ENCODE measurements around the gene LCN1.
"Not testable (repeated sequence)": the region's sequence is repeated elsewhere in the genome, so short reads cannot be mapped to it uniquely, and the experiment has no call there.

Gene LCN1

GRCh38 chr9:135549478-135550343 lies 28.5 kb downstream of the LCN1 start:
- DNase-seq, result not testable (repeated sequence)

- DNase-seq, result no peak
Observed at GRCh38 chr9:135550344-135550918, 29.2 kb downstream of the LCN1 start.

- no peak for DNase-seq
Observed at GRCh38 chr9:135551031-135551430, 29.8 kb downstream of the LCN1 start.

GRCh38 chr9:135551456-135551855 lies 30.2 kb downstream of the LCN1 start:
- no peak for DNase-seq

- no peak for DNase-seq
Observed at GRCh38 chr9:135552021-135552697, 30.9 kb downstream of the LCN1 start.

- DNase-seq, result no peak
Observed at GRCh38 chr9:135552698-135553171, 31.5 kb downstream of the LCN1 start.

- DNase-seq, result no peak
Observed at GRCh38 chr9:135554718-135555117, 33.5 kb downstream of the LCN1 start.

- DNase-seq, result no peak
Observed at GRCh38 chr9:135555203-135555602, 34.0 kb downstream of the LCN1 start.

- no peak for DNase-seq
Observed at GRCh38 chr9:135555910-135556309, 34.7 kb downstream of the LCN1 start.

- DNase-seq, result no peak
Observed at GRCh38 chr9:135559606-135560005, 38.4 kb downstream of the LCN1 start.

- no peak for DNase-seq
Observed at GRCh38 chr9:135561391-135562234, 40.4 kb downstream of the LCN1 start, which contains the start of gene PAEP. Gene PAEP (plus strand): TSS chr9:135561756.

- no peak for DNase-seq
Observed at GRCh38 chr9:135562235-135562745, 41.0 kb downstream of the LCN1 start.

- no peak for DNase-seq
Observed at GRCh38 chr9:135563039-135563476, 41.8 kb downstream of the LCN1 start.

GRCh38 chr9:135563858-135564257 lies 42.6 kb downstream of the LCN1 start:
- DNase-seq, result no peak

GRCh38 chr9:135565141-135565628 lies 43.9 kb downstream of the LCN1 start:
- no peak for DNase-seq

GRCh38 chr9:135565636-135566035 lies 44.4 kb downstream of the LCN1 start:
- no peak for DNase-seq

GRCh38 chr9:135566552-135566951 lies 45.3 kb downstream of the LCN1 start:
- DNase-seq, result no peak

GRCh38 chr9:135567311-135567710 lies 46.1 kb downstream of the LCN1 start:
- DNase-seq, result no peak

- no peak for DNase-seq
Observed at GRCh38 chr9:135568026-135568425, 46.8 kb downstream of the LCN1 start.

- no peak for DNase-seq
Observed at GRCh38 chr9:135570456-135570855, 49.2 kb downstream of the LCN1 start.

GRCh38 chr9:135572233-135572632 lies 51.0 kb downstream of the LCN1 start:
- DNase-seq, result no peak

- no peak for DNase-seq
Observed at GRCh38 chr9:135573124-135573523, 51.9 kb downstream of the LCN1 start.

Data from fibroblast of upper back skin (primary cell).